Bronchial epithelial cell (primary cell): ENCODE results near the gene COG8. TPM values are rescaled to one million over a fixed set of nuclear protein-coding genes. Genes with fewer than 3 reads are reported as not detected.
"Not testable (repeated sequence)": the region's sequence is repeated elsewhere in the genome, so short reads cannot be mapped to it uniquely, and the experiment has no call there.

Experiments
- DNase-seq: peaks from one replicate; pipeline ENCODE4 v3.0.0-alpha.2; 2010; ENCODE audit warnings: low read depth
- FAIRE-seq: peaks from 2 replicates; lab custom pipeline; 2011; peaks lifted over from hg19 to GRCh38; lab: Jason Lieb, UNC
- H3K27me3 ChIP-seq: 2 replicates; pipeline ENCODE4 v1.5.1; 2011; ENCODE audit warnings: low read length; ENCODE audit not compliant: control insufficient read depth, insufficient read depth
- H3K36me3 ChIP-seq: 2 replicates; pipeline ENCODE4 v1.5.1; 2011; ENCODE audit warnings: low read length; ENCODE audit not compliant: control insufficient read depth, insufficient read depth
- H3K4me3 ChIP-seq: 2 replicates; pipeline ENCODE4 v1.5.1; 2011; ENCODE audit warnings: mild to moderate bottlenecking, low read depth, low read length, control low read depth
- CTCF ChIP-seq: IDR thresholded peaks from 2 replicates; pipeline ENCODE4 v1.5.1; 2011; ENCODE audit warnings: mild to moderate bottlenecking, moderate library complexity, low read length, control low read depth, inconsistent platforms; ENCODE audit not compliant: insufficient read depth, severe bottlenecking
- total RNA-seq: library from RNA; depleted of rRNA; stranded (reverse); fragments of >200 nt; gene quantifications from 2 replicates; pipeline ENCODE4 v1.2.1, GENCODE V29; 2014

COG8 gene
- total RNA-seq, 1 donor from 2014 or later = 18.2 TPM

- Histone ChIP-seq H3K27me3 (no peaks in the 10 kb centered on the region), H3K4me3 (no peak overlapping the region), H3K36me3 (peaks cover 3% of the 10 kb centered on the region)
- FAIRE-seq = no peak
- TF ChIP-seq CTCF = no peak
- DNase-seq = no peak
These were observed 33.3 kb downstream of the COG8 start for GRCh38 chr16:69306031-69306430.

- DNase-seq (no peak), FAIRE-seq (no peak)
- TF ChIP-seq CTCF = no peak
- Histone ChIP-seq H3K27me3 (no peaks in the 10 kb centered on the region), H3K4me3 (no peak overlapping the region), H3K36me3 (peaks cover 5% of the 10 kb centered on the region)
These were observed 37.1 kb downstream of the COG8 start for GRCh38 chr16:69302301-69302700.

GRCh38 chr16:69301861-69302260, 37.5 kb downstream of the COG8 start:
- FAIRE-seq (no peak), DNase-seq (no peak)
- Histone ChIP-seq H3K36me3 (peaks cover 5% of the 10 kb centered on the region), H3K4me3 (no peak overlapping the region), H3K27me3 (no peaks in the 10 kb centered on the region)
- no peak for TF ChIP-seq CTCF

- H3K4me3 ChIP-seq = no peak overlapping the region
- TF ChIP-seq CTCF = no peak
- no peak for FAIRE-seq
These were observed 38.2 kb downstream of the COG8 start for GRCh38 chr16:69301187-69301586.

GRCh38 chr16:69298261-69298660, 41.1 kb downstream of the COG8 start:
- DNase-seq (no peak), FAIRE-seq (no peak)
- Histone ChIP-seq H3K27me3 (no peaks in the 10 kb centered on the region), H3K4me3 (no peak overlapping the region), H3K36me3 (peaks cover 4% of the 10 kb centered on the region)
- TF ChIP-seq CTCF = no peak

More at GRCh38 chr16:69301187-69301586, 38.2 kb downstream of the COG8 start:
- no peaks in the 10 kb centered on the region for H3K27me3 ChIP-seq
- no peak for DNase-seq
- peaks cover 5% of the 10 kb centered on the region for H3K36me3 ChIP-seq

GRCh38 chr16:69296771-69297170, 42.6 kb downstream of the COG8 start:
- not testable (repeated sequence) for H3K36me3 ChIP-seq, H3K27me3 ChIP-seq, H3K4me3 ChIP-seq, DNase-seq, FAIRE-seq
